NB4 (cell line): ENCODE measurements around the gene LANCL1.

ENCODE experiments used
- DNase-seq: peaks from one replicate; pipeline ENCODE4 v3.0.0; 2010; ENCODE audit warnings: low read depth
- H3K4me3 ChIP-seq: one replicate; pipeline ENCODE4 v1.5.1; 2011; ENCODE audit warnings: mild to moderate bottlenecking, low read depth, low read length, moderate library complexity
- MYC ChIP-seq: IDR thresholded peaks from 2 replicates; pipeline ENCODE4 v1.6.1; 2011; ENCODE audit warnings: low read depth, low read length
- POLR2A ChIP-seq: IDR thresholded peaks from 2 replicates; pipeline ENCODE4 v1.6.1; 2011; ENCODE audit warnings: mild to moderate bottlenecking; ENCODE audit not compliant: insufficient read length; ENCODE audit errors: extremely low read depth
- TF ChIP-seq, protein P1 (sequence below): IDR thresholded peaks from one replicate; pipeline ENCODE4 v1.5.1; 2012; ENCODE audit warnings: low read depth, low read length
- TF ChIP-seq, protein P2 (sequence below): IDR thresholded peaks from 2 replicates; pipeline ENCODE4 v1.6.1; 2011; ENCODE audit warnings: low read depth, low read length

LANCL1 gene

DNA sequence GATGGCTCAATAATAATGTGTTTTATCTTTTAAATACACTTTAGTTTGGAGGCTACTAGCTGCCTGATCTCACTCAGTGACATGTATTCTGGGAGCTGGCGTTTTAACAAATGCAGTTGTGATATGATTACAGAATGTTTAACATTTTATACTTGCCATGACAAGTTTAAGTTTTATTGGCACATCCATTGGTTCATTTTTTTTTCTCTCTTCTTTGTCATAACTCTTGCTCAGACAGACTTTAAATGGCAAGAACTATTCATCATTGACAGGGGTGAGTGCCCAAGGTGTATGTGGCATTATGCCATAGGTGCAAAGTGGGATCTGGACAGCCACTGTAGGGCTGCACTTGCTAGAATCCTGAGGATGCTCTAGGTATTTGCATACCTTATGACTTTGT, 89.5 kb downstream of the LANCL1 start:
- TF ChIP-seq MYC: no peak
- no peak for TF ChIP-seq POLR2A
- TF ChIP-seq, protein P1, sequence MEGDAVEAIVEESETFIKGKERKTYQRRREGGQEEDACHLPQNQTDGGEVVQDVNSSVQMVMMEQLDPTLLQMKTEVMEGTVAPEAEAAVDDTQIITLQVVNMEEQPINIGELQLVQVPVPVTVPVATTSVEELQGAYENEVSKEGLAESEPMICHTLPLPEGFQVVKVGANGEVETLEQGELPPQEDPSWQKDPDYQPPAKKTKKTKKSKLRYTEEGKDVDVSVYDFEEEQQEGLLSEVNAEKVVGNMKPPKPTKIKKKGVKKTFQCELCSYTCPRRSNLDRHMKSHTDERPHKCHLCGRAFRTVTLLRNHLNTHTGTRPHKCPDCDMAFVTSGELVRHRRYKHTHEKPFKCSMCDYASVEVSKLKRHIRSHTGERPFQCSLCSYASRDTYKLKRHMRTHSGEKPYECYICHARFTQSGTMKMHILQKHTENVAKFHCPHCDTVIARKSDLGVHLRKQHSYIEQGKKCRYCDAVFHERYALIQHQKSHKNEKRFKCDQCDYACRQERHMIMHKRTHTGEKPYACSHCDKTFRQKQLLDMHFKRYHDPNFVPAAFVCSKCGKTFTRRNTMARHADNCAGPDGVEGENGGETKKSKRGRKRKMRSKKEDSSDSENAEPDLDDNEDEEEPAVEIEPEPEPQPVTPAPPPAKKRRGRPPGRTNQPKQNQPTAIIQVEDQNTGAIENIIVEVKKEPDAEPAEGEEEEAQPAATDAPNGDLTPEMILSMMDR: no peak
- TF ChIP-seq, protein P2, sequence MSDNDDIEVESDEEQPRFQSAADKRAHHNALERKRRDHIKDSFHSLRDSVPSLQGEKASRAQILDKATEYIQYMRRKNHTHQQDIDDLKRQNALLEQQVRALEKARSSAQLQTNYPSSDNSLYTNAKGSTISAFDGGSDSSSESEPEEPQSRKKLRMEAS: no peak
- no peak for DNase-seq
- H3K4me3 ChIP-seq: no peak overlapping the region
